Activated CD4-positive, CD25-positive, alpha-beta regulatory T cell treated with anti-CD3 and anti-CD28 coated beads, Interleukin-2, amount 50 U/mL, for 72 hours (primary cell): ENCODE results near the gene SLC39A1.

Source experiments
- DNase-seq: peaks from one replicate; pipeline ENCODE4 v3.0.0; 2021

SLC39A1 gene

DNA sequence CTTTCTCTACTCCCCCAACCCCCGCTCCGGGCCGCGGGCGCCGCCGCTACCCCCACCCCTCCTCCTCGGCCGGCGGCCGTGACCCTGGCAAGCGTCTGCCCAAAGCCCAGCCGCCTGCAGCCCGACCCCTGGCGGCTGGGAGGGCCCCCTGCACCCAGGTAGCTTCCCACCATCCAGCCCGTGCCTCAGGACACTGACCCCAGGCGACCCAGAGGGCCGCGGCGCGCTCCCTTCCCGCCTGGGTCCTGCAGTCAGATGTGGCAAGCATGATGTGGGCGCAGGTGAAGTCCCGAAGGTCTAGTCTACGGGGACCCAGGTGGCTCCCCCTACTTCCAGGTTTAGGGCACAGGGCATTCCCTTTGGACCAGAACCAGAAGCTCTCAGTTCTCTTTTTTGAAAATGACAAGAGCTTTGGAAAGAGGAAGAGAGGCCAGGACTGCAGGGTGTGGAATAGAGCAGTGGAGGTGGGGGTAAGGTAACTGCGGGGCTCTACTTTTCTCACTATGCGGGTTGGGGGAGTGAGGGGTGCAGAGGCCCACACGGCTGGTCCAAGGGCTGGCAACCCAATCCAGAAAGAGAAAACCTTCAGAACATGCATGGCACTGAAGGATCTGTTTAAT is 16.6 kb downstream of the SLC39A1 start, which contains the start of gene DENND4B:
Gene DENND4B, minus strand, starts transcription at position 97 of the 620 bp plus-strand sequence. CDS start 2,344 bp downstream, outside the sequence.
- DNase-seq = peak; percentile 78

DNA sequence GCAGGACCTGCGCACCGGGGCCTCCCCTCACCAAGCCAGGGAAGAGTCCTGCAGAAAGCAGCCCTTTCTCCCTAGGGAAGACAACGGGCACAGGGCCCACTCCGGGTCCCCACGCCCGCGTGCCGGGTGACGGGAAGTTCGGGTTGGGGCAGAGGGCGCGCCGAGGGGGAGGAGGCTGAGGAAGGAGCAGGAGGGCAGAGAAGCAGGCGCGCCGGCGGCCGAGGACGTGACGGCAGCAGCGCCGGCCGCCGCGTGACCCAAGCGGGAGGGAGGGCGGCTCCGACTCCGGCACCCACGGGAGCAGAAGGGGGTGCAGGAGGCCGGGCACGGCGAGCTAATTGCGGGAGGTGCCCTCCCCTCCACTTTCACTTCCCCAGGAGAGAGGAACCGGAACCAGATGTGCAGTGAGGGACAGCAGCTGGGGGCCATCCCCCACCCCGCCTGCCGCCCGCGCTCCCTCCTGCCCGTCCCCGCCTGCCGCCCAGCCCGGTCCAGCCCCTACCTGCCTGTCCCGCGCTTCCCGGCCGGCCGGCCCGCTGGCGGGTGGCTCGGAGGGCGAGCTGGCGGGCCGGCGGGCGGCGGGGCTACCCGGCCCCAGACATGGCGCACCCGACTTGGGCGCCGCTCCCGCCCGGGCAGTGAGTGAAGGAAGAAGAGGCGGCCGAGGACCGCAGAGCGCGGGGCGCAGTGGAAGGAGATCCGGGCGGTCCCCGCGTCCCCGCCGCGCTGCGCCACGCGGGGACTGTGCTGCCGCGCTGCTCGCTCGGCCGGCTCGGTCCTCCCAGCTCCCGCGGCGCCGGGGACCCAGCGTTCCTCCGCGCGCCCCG is 17.3 kb downstream of the SLC39A1 start:
- DNase-seq = peak; percentile 79

GRCh38 chr1:153945131-153945794 is 18.1 kb downstream of the SLC39A1 start:
- peak; percentile 62 for DNase-seq

- no peak for DNase-seq
Measured at GRCh38 chr1:153944827-153945117, 18.6 kb downstream of the SLC39A1 start.

- DNase-seq = no peak
Measured at GRCh38 chr1:153944005-153944826, 19.1 kb downstream of the SLC39A1 start.

- DNase-seq = no peak
Measured at GRCh38 chr1:153942766-153943549, 20.4 kb downstream of the SLC39A1 start.

- no peak for DNase-seq
Measured at GRCh38 chr1:153941826-153942725, 21.3 kb downstream of the SLC39A1 start.

DNA sequence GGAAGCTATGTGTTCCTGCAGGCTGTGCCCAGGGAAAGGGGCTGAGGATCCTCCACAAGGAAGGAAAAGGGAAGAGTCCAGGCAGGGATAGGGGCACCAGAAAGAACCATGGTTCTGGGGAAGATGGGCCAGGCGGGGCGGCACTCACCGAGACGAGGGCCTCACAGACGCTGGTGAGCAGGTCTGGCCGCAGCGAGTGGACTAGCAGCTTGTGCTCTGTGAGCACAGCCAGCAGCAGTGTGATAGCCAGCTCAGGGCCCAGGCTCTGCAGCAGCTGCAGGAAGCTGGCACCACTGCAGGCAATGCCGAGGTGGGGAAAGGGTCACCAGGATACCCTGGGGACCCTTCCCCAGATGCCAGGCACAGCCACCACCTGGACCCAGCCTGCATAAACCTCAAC is 22.6 kb downstream of the SLC39A1 start:
- no peak for DNase-seq

DNA sequence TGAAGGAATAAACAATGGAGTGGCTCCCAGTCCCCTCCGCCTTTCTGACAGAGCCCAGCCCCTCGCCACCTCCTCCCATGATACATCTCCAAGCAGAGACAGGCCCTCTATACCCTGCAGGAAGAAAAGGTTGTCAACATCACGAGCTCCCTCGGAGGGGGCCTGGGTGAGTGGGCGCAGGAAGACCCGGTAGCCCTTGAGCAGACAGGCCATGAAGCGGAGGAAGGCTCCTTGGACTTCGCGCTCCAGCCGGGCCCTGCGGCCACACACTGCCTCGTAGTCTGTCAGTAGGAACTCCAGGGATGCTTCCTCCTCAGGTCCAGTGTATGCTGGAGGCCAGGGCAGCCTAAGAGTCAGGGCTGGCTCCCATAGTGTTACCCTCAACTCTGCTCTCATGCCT is 23.9 kb downstream of the SLC39A1 start:
- DNase-seq = no peak

DNA sequence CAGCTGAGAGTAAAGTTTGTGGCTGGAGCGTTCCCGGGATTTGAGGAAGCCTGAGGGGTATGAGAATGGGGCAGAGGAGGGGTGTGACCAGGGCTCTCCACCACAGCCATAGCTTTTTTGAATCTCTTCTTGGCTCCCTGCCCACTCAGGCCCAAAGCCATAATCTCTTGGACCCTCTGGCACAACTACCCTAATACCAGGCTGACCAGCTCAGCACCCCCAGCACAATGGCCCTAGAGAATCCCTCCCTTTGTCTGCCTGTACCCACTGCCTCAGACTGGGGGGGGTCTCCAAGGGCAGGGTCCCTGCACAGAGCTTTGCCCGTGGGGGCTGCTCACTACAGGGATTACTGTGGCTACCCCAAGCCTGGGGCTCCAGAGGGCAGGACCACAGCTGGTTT is 24.3 kb downstream of the SLC39A1 start:
- DNase-seq = no peak

DNA sequence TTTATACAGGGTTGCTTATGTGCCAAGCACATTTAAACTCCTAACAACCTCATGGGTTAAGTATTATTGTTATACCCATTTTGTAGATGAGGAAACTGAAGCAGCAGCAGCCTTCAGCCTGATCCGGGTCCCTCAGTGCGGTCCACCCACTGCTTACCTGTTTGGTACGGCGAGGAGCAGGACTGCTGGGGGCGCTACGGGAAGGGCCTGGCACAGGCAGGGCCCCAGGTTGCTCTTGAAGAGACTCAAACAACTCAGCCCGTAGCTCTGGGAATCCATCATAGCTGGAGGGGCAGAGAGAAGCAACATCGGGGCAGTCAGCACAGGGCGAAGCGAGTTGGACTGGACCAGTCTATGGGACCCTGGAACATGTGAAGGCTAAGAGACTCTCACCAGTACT is 26.0 kb downstream of the SLC39A1 start:
- no peak for DNase-seq

GRCh38 chr1:153936011-153936802 is 27.1 kb downstream of the SLC39A1 start:
- DNase-seq = no peak

DNA sequence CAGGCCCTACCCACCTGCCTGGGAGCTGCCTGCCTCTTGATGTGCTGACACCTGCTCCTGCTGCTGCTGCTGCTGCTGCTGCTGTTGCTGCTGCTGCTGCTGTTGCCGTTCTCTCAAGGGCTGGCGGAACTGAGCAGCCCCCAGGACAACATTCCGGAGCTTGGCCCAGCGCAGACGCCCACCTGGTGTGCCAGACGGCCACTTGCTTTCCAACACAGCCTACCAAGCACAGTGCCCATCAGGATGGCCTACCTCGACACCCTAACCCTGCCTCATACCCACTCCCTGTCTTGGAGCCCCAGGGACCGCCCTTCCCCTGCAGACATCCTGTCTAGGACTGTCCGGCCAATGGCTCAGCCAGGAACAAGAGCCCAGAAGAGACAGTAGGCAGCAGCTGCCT is 28.6 kb downstream of the SLC39A1 start:
- DNase-seq = no peak

DNA sequence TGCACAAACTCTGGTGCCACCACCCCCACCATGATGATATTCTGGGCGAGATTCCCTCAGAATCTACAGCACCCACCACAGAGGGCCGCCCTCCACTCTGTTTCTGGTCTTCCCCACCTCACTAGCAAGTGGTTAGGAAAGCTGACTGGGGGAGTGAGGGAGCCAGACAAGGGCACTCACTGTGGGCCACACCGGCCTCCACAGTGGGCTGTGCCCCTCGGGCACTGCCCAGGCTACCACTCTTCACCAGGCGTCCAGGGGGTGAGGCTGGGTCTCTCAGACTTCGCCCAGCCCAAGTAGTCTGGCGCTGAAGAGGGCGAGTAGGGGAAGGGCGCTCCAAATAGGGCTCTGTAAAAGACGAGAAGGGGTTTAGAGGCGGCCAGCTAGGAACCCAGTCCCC is 29.4 kb downstream of the SLC39A1 start:
- no peak for DNase-seq

DNA sequence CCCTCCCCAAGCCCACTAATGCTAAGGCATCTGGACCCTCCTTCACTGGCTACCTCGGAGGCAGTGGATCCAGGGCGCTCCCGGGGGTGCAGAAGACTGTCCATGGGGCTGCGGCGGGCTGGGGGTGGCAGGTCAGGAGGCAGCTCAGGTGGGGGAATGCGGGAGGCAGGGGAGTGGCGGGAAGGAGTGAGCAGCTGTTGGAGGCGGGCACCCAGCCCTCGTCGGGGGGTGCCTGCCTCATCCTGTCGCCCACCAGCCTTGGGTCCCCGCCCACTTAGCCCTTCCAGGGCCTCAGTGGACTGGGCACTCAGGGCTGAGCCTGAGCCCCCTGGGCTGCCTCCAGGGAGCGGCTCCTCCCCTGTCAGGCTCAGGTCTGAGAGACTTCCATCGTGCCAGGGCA is 29.9 kb downstream of the SLC39A1 start:
- no peak for DNase-seq

DNA sequence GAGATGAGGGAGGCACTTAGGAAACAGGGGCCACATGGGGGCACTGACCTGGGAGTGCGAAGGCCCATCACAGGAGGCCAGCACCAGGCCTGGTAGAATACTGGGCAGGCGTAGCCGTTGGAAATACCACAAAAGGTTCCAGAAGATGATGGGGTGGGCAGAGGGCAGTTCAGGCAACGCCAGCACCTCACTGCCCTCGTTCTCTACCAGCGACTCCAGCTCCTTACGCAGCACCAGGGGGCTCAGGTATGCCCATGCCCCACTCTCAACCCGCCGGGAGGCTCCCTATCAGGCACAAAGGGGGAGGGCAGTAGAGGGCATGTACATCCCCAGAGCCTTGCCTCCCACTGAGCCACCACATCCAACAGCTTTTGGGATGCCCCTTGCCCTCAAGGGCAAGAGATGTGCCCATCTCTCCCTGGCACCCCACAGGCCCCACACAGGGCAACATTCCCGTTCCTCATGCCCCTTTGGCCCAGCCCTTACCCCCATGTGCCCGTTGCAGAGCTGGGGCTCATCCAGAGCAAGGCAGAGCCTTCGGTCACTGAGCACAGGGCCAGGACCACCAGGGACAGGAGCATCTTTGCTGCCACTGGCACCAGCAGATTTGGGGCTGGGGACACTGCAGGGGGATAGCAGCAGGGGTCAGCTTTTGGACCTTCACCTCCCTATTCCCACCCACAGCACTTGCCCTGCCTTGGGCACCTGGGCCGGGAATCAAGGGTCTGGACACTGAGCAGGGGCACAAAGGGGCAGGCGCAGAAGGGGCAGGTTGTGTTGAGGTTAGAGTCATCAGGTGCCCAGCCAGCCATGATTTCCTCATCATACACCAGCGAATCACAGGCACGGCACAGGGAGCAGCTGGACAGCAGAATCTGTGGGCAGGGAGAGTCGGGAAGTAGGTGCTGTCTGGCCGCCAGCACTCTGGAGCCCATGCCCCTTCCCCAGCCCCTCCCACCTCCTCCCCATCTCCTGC is 30.9 kb downstream of the SLC39A1 start:
- no peak for DNase-seq

- DNase-seq = no peak
Measured at GRCh38 chr1:153929981-153930948, 33.1 kb downstream of the SLC39A1 start.

DNA sequence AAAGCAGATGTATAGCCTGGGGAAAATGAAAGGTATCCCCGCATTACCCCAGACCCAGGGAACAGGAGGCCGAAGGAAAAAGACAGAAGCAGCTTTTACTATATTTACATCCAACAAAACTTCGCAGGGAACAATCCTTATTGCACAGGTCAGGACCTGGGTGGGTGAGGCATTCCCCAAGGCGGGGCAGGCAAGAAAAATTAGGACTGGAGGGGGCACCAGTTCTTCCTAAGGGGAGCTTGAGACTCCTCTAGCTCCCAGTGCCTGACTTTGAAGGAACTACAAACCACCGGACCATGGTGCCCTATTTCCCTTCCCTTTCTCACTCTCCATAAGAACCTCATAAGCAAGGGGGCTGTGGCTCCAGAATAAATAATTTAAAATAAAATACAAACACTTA is 33.9 kb downstream of the SLC39A1 start:
- DNase-seq = no peak
